ENCODE results near the gene ATP13A1.

The ATP13A1 gene

DNA sequence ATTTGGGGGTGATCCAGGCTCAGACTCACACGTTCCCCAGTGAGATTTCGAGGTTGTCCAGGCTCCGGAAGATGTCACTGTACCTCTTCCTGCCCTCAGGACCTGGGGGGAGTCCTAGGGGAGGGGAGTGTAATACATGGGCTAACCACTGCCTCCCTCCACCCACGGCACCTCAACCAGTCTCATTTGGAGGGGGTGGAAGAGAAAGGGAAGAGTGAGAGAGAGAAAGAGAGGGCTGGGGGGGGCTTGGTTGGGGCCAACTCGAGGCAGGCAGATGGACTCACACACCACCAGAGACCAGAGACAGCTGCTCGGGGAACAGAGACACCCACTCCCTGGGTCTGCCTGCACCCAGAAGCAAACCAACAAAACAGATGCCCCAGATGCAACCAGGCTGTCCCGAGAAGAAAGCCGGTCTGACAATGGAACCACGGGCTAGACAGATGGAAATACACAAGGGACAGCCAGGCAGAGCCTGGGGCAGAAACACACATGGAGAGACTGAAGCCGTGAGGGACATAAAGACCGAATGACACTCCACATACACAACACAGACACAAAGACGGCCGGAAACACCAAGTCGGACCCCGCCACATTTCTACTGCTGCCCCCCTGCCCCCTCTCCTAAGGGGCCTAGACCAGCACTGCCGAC, 20.8 kb downstream of the ATP13A1 start:
- DNase-seq: peak; percentile 68

GRCh38 chr19:19637523-19638251, 25.8 kb downstream of the ATP13A1 start:
- DNase-seq: no peak

GRCh38 chr19:19637186-19637522, 26.3 kb downstream of the ATP13A1 start:
- DNase-seq: no peak

DNA sequence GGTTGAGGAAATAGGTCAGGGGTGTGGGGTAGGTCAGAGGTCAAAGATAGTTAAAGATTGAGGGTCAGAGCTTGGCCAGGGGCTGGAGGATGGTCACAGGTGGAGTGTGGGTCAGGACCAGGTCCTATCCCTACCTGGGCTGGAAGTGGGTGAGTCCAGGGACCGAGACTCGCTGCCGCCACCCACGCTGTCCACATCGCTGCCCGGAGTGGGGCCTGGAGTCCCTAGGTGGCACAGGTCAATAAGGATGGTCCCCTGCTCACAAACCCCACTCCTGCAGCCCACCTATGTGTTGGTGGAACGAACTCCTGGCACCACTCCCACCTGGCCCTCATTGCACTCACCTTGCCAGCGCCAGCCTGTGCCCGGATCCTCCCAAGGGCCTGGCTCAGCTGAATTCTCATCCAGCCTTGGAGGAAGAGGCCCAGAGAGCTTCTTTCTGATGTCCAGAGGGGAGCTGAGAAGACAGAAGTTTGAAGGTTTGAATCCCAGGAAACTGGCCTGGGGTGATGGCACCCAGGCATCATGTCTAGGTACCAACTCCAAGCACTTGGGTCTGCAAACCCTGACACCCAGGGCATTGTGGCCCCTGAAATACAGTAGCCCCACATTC, 26.8 kb downstream of the ATP13A1 start:
- no peak for DNase-seq

GRCh38 chr19:19635313-19635702, 28.2 kb downstream of the ATP13A1 start:
- no peak for DNase-seq

DNA sequence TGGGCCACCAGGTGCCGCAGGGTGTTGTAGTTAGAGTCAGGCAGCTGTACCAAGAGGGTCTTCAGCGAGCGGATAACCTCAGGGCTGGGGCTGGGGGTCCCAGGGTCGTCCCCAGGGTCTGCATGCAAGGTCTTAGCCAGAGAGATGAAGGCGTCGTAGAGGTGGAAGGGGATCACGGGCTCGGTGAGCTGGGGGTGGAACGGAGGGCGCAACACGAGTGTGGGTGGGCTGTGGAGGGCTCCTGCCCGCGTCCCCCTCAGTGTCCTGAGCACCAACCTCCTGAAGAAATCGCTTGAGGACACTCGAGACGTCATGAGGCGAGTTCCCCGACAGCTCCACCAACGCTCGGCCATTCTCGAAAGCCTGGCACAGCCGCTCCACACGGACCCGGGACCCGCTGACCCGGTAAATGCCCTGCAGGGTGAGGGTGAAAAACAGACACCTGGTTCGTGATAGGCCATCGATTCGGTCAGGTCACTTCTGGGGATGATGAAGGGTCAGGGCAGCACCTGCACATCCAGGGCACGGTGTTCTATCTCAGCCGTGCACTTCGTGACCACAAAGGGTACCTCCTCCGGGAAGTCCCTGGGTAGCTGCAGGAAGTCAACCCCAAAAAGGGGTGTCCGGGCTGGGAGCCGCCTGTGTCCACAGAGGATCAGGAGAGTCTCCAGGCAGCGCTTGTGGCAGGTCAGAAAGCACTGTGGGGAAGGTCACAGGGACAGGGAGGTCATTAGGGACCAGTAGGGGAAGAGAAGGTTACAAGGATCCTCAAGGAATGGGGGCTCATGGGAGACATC, 28.8 kb downstream of the ATP13A1 start:
- DNase-seq: no peak

DNA sequence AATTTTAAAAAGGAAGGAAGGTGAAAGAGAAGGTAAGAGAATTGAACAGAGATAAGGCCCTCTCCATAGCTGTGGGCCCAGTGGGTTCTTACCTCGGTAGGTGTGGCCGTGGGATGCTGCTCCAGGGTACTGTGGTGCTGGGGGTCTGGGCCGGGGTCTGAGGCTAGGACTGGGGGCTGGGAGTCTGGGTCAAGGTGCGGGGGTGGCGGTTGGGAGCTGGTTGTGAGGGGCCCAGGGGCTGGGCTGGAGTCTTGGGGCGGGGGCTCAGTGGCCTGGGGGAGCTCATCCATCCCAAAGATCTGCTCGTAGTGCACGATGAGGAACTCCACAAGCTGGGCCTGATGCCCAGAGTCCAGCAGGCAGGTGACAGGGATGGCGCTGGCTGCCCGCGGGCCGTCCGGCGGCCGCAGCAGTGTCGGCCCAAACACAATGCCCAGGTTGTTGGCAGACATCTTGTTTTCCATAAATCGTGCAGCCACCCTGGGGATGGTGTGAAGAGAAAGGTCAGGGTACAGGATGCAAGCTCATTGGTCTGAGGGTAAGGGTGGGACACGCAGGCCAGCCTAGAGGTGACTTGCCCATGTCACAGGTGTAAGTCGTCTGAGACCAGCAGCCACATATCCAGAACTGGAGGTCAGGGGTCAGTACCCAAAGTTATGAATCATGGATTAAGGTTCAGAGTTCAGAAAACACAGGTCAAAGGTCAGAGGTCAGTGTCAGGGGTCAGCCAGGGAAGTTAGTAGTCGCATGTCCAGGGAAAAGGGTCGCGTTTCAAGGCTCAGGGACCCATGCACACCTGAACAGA, 29.6 kb downstream of the ATP13A1 start:
- no peak for DNase-seq

GRCh38 chr19:19632661-19633060, 30.8 kb downstream of the ATP13A1 start:
- DNase-seq: no peak

GRCh38 chr19:19631346-19631745, 32.1 kb downstream of the ATP13A1 start:
- DNase-seq: no peak

- DNase-seq: no peak
Measured at GRCh38 chr19:19630426-19630825, 33.0 kb downstream of the ATP13A1 start.

GRCh38 chr19:19630062-19630414, 33.4 kb downstream of the ATP13A1 start:
- DNase-seq: no peak

DNA sequence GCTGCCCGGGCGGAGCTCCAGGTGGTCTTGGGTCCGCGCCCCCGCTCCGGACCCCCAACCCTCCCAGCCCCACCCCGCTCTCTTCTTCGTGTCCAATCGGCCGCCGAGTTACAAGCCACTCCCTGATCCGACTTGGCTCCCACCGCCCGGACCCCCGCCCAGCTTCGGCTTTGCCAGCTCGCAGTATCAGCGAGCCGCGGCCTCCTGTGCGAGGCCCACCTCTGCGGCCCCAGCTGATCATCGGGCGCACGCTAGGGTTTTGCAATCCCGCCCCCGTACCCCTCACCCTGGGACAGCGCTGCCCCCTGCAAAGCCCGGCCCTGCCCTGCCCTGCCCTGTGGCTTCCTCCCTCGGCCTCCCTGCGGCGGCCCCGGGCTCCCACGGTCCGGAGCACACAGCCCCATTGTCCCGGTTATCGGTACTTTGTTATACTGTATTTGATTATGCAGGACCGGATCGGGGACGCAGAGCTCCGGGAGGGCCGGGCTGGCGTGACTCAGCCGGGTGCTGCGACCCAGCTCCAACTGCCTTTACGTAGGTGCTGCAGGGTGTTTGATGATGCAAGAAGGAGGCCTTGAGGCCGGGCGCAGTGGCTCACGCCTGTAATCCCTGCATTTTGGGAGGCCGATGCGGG, 34.9 kb downstream of the ATP13A1 start:
- DNase-seq: peak; percentile 41

DNA sequence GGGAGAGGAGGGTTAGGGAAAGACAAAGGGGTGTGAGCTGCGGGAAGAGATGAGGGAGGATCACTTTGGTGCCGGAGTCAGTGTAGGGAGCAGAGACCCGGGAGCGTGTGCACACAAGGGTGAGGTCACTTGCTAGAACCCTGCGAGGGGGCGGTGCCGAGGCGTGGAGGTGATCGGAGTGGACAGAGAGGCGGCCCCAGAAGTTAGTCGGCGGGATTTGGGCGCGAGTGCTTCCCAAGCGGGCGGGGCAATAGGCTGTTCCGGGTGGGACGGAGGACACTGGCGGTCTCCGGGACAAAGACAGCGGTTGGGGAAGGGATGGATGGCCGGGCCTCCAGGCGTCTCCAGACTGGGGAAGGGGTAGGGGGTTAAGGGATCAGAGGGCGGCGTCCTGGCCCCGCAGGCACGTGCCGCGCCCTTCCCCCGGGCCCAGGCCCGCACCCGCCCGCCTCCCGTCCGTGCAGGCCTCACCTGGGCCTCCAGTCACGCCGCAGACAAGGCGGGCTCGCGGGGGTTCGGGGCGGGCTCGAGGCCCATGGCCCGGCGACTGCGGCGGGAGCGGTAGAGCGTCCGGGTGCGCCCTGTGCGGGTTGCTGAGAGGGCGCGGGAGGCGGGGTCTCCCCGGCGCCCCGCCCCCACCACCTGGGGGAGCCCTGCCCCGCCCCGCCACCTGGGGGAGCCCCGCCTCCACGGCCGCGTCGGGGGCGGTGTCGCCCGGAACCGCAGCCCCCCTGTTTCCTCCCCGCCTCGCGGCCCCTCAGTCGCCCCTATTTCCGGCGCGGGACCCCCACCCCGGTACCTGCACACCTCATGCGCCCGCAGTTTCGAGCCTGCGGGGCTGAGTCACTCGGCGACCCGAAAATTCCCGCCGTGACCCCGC, 35.6 kb downstream of the ATP13A1 start, which contains the start of gene LPAR2:
LPAR2 (minus strand) TSS at position 600 of the 880 bp plus-strand sequence. CDS start 945 bp downstream, outside the sequence.
- DNase-seq: peak; percentile 76

DNA sequence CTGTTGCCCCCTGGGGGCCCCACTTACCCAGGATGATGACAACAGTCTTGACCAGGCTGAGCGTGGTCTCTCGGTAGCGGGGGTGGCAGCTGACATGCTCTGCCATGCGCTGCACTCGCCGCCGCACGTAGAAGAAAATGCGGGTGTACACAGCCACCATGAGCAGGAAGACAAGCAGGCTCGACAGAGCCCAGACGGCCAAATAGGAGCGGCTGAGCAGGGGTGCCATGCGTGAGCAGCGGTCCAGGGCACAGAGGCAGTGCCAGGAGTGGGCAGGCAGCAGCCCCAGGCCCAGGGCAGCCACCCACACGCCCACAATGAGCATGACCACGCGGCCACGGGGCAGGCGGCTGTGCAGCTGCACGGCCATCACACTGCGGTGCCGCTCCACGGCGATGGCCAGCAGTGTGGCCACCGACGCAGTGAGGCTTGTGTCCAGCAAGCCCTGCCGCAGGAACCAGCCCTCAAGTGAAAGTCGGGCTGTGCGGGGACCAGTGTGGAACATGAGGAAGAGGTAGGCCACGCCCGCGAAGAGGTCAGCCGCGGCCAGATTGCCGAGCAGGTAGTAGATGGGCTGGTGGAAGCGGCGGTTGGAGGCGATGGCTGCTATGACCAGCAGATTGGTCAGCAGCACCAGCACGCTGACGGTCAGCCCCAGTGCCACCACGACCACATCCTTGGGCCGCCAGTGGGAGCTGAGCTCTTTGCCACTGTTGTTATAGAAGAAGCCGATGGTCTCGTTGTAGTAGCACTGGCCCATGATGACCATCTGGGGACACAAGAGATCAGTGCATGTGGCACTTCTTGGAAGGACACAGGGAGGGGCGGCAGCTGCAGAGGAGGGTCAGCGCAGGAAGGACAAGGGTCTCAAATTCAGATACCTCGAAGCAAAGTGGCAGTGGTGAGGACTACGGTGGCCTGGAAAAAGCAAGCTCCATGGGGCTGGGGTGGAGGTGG, 36.7 kb downstream of the ATP13A1 start:
- no peak for DNase-seq

- DNase-seq: no peak
Measured at GRCh38 chr19:19624032-19624570, 39.4 kb downstream of the ATP13A1 start.

DNA sequence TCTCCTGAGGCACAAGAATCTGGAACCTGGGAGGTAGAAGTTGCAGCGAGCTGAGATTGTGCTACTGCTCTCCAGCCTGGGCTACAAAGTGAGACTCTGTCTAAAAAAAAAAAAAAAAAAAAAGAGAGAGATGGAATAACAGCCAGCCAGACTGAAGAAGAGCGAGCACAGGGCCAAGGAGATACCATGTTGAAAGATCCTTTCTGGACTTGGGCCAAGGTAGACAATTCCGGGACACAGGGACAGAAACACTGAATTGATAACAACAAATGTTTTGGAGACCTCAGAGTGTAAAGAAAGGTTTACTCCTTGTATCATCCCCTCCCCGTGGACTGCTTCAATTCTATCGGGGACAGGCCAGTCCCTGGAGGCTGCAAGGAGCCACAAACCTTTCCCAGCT, 40.1 kb downstream of the ATP13A1 start:
- DNase-seq: no peak

GRCh38 chr19:19619849-19620210, 43.6 kb downstream of the ATP13A1 start:
- no peak for DNase-seq

DNA sequence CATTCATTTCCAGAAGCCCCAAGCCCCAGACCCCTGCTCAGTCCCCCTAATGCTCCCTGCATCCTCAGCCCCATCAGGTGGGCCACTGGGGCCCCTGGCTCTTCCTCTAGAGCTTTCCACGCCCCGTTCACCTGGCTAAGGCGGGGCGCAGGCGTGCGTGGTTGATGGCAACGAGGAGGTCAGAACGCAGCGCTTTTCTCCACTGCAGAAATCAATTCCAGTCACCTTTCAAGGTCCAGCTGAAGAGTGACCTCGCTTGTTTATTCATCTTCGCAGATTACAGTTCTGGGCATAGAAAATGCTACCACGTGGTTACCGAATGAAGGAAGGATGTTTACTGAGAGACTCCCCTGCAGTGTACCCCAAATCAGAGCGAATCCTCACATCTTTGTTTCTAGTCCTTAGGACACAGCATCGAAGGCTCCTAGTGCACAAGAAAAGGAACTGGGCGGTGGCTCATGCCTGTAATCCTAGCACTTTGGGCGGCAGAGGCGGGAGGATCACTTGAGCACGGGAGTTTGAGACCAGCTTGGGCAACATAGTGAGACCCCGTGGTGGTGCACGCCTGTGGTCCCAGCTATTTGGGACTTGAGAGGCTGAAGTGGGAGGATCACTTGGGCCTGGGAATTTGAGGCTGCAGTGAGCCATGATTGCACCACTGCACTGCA, 44.2 kb downstream of the ATP13A1 start:
- no peak for DNase-seq

All from CD4-positive, alpha-beta T cell treated with Interleukin-15 for 1 hour (primary cell).